Neural cell (in vitro differentiated cells): ENCODE data around the gene GDPD3. TPM values are rescaled to one million over a fixed set of nuclear protein-coding genes. Genes with fewer than 3 reads are reported as not detected.

Experiments
- H2AFZ ChIP-seq: fragments of 200-600, 300-800 bp; sonication (generic), shearing (Covaris generic); 2 replicates; pipeline ENCODE4 v1.6.0; 2014; ENCODE audit warnings: low read depth, mild to moderate bottlenecking, antibody characterized with exemption, low read length, moderate library complexity
- H3F3A ChIP-seq: fragments of 200-600 bp; shearing (Covaris generic); 2 replicates; pipeline ENCODE4 v1.6.1; 2016; ENCODE audit warnings: mild to moderate bottlenecking, moderate library complexity, mixed read lengths, antibody characterized with exemption, low read length; ENCODE audit not compliant: insufficient read depth, poor library complexity, severe bottlenecking
- H3K27ac ChIP-seq: fragments of 200-600, 300-800 bp; sonication (generic), shearing (Covaris generic); 2 replicates; pipeline ENCODE4 v1.5.1; 2014; ENCODE audit warnings: mild to moderate bottlenecking, low read length, moderate library complexity
- H3K27me3 ChIP-seq: fragments of 300-800, 200-600 bp; sonication (generic), shearing (Covaris generic); 2 replicates; pipeline ENCODE4 v1.6.0; 2014; ENCODE audit warnings: mild to moderate bottlenecking, low read depth, low read length, moderate library complexity; ENCODE audit not compliant: insufficient read depth
- H3K36me3 ChIP-seq: fragments of 300-800, 200-600 bp; sonication (generic), shearing (Covaris generic); 2 replicates; pipeline ENCODE4 v1.5.1; 2014; ENCODE audit warnings: mild to moderate bottlenecking, antibody characterized with exemption, low read length, moderate library complexity; ENCODE audit not compliant: insufficient read depth
- H3K4me2 ChIP-seq: fragments of 300-800, 200-600 bp; sonication (generic), shearing (Covaris generic); 2 replicates; pipeline ENCODE4 v1.6.0; 2014; ENCODE audit warnings: mild to moderate bottlenecking, low read length
- H3K4me3 ChIP-seq: fragments of 300-800, 200-600 bp; sonication (generic), shearing (Covaris generic); 2 replicates; pipeline ENCODE4 v1.5.1; 2014; ENCODE audit warnings: mild to moderate bottlenecking, low read length, moderate library complexity
- H3K79me2 ChIP-seq: fragments of 200-600 bp; shearing (Covaris generic); replicated peaks from 2 replicates; pipeline ENCODE4 v1.6.0; 2014; ENCODE audit warnings: mild to moderate bottlenecking, low read length, moderate library complexity; ENCODE audit not compliant: insufficient read depth
- H3K9ac ChIP-seq: fragments of 300-800, 200-600 bp; sonication (generic), shearing (Covaris generic); 2 replicates; pipeline ENCODE4 v1.6.1; 2016; ENCODE audit warnings: mild to moderate bottlenecking, low read length, mixed read lengths
- H3K9me2 ChIP-seq: fragments of 200-600 bp; shearing (Covaris generic); 2 replicates; pipeline ENCODE4 v1.6.1; 2016; ENCODE audit warnings: mild to moderate bottlenecking, low read length, mixed read lengths; ENCODE audit not compliant: insufficient read depth
- H3K9me3 ChIP-seq: fragments of 200-600, 300-800 bp; sonication (generic), shearing (Covaris generic); 2 replicates; pipeline ENCODE4 v1.6.1; 2016; ENCODE audit warnings: mild to moderate bottlenecking, mixed run types, low read length, moderate library complexity, mixed read lengths
- H4K20me1 ChIP-seq: fragments of 200-600 bp; shearing (Covaris generic); 2 replicates; pipeline ENCODE4 v1.6.1; 2016; ENCODE audit warnings: mild to moderate bottlenecking, mixed run types; ENCODE audit not compliant: insufficient read depth
- CTCF ChIP-seq: fragments of 450-650 bp; IDR thresholded peaks from 2 replicates; pipeline ENCODE4 v1.5.1; 2014; ENCODE audit warnings: antibody characterized with exemption, mild to moderate bottlenecking, moderate library complexity; ENCODE audit not compliant: poor library complexity, severe bottlenecking
- EP300 ChIP-seq: fragments of 450-650 bp; conservative IDR thresholded peaks from 2 replicates; pipeline ENCODE4 v1.6.1; 2014; ENCODE audit warnings: antibody characterized with exemption, mild to moderate bottlenecking, moderate library complexity; ENCODE audit not compliant: poor library complexity, severe bottlenecking
- EZH2 ChIP-seq: fragments of 200-600, 300-800 bp; shearing (Covaris generic), sonication (generic); IDR thresholded peaks from 2 replicates; pipeline ENCODE4 v1.6.1; 2014; ENCODE audit warnings: antibody characterized with exemption, low read length, borderline replicate concordance, mild to moderate bottlenecking; ENCODE audit not compliant: insufficient read depth, poor library complexity, severe bottlenecking
- MXI1 ChIP-seq: fragments of 450-650 bp; conservative IDR thresholded peaks from 2 replicates; pipeline ENCODE4 v1.6.1; 2014; ENCODE audit warnings: antibody characterized with exemption, mild to moderate bottlenecking; ENCODE audit not compliant: poor library complexity, severe bottlenecking
- POLR2AphosphoS5 ChIP-seq: IDR thresholded peaks from 2 replicates; pipeline ENCODE4 v1.6.1; 2012
- RAD21 ChIP-seq: fragments of 450-650 bp; conservative IDR thresholded peaks from 2 replicates; pipeline ENCODE4 v1.6.1; 2014; ENCODE audit warnings: antibody characterized with exemption, mild to moderate bottlenecking, moderate library complexity
- SMC3 ChIP-seq: fragments of 450-650 bp; conservative IDR thresholded peaks from 2 replicates; pipeline ENCODE4 v1.6.1; 2014; ENCODE audit warnings: antibody characterized with exemption, mild to moderate bottlenecking, moderate library complexity; ENCODE audit not compliant: poor library complexity
- TAF1 ChIP-seq: IDR thresholded peaks from 2 replicates; pipeline ENCODE4 v1.6.1; 2012; ENCODE audit warnings: low read depth
- polyA plus RNA-seq: library from polyadenylated mRNA; depleted of rRNA; stranded (reverse); fragments of >200 nt; gene quantifications from 2 replicates; pipeline ENCODE4 v1.2.3, GENCODE V29; 2014
- TF ChIP-seq, protein P1 (sequence below): IDR thresholded peaks from 2 replicates; pipeline ENCODE4 v1.6.1; 2012; ENCODE audit warnings: borderline replicate concordance

GDPD3 gene
- polyA plus RNA-seq, 1 donor from 2014 or later, result 2.7 TPM

- Histone ChIP-seq H3K9me2 (no peaks in the 10 kb centered on the region), H3K9me3 (no peaks in the 10 kb centered on the region), H3K4me2 (peak overlapping the region; percentile 98), H3K79me2 (peaks cover 32% of the 10 kb centered on the region), H3K9ac (peak overlapping the region; percentile 89), H3K36me3 (no peaks in the 10 kb centered on the region), H3K27ac (peak overlapping the region; percentile 80), H2AFZ (peak overlapping the region; percentile 65), H3K27me3 (no peaks in the 10 kb centered on the region), H3K4me3 (peak overlapping the region; percentile 99), H4K20me1 (no peaks in the 10 kb centered on the region), H3F3A (no peaks in the 10 kb centered on the region)
- TF ChIP-seq EZH2 (no peak), RAD21 (no peak), TAF1 (no peak), POLR2AphosphoS5 (no peak), CTCF (no peak), MXI1 (no peak), EP300 (no peak), SMC3 (no peak)
- TF ChIP-seq, protein P1, sequence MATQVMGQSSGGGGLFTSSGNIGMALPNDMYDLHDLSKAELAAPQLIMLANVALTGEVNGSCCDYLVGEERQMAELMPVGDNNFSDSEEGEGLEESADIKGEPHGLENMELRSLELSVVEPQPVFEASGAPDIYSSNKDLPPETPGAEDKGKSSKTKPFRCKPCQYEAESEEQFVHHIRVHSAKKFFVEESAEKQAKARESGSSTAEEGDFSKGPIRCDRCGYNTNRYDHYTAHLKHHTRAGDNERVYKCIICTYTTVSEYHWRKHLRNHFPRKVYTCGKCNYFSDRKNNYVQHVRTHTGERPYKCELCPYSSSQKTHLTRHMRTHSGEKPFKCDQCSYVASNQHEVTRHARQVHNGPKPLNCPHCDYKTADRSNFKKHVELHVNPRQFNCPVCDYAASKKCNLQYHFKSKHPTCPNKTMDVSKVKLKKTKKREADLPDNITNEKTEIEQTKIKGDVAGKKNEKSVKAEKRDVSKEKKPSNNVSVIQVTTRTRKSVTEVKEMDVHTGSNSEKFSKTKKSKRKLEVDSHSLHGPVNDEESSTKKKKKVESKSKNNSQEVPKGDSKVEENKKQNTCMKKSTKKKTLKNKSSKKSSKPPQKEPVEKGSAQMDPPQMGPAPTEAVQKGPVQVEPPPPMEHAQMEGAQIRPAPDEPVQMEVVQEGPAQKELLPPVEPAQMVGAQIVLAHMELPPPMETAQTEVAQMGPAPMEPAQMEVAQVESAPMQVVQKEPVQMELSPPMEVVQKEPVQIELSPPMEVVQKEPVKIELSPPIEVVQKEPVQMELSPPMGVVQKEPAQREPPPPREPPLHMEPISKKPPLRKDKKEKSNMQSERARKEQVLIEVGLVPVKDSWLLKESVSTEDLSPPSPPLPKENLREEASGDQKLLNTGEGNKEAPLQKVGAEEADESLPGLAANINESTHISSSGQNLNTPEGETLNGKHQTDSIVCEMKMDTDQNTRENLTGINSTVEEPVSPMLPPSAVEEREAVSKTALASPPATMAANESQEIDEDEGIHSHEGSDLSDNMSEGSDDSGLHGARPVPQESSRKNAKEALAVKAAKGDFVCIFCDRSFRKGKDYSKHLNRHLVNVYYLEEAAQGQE, result no peak
These were observed 37.0 kb downstream of the GDPD3 start for GRCh38 chr16:30076276-30076791.

- peak within 1 kb of the TSS; percentile 98 for H3K4me2 ChIP-seq
- H3K9ac ChIP-seq, result peak within 1 kb of the TSS; percentile 89
- no peaks in the 10 kb centered on the region for H4K20me1 ChIP-seq
- peak within 1 kb of the TSS; percentile 80 for H3K27ac ChIP-seq
- no peaks in the 10 kb centered on the region for H3K36me3 ChIP-seq
- no peaks in the 10 kb centered on the region for H3K27me3 ChIP-seq
- peaks cover 32% of the 10 kb centered on the region for H3K79me2 ChIP-seq
- TF ChIP-seq TAF1, result peak; percentile 53
- TF ChIP-seq MXI1, result peak; percentile 59
- TF ChIP-seq, protein P1, result no peak
- TF ChIP-seq EZH2, result no peak
- peak; percentile 15 for TF ChIP-seq RAD21
- peak; percentile 19 for TF ChIP-seq CTCF
- TF ChIP-seq EP300, result peak; percentile 19
- peak; percentile 92 for TF ChIP-seq POLR2AphosphoS5
- peak; percentile 33 for TF ChIP-seq SMC3
- no peaks in the 10 kb centered on the region for H3K9me3 ChIP-seq
- H3K4me3 ChIP-seq, result peak within 1 kb of the TSS; percentile 99
- H3F3A ChIP-seq, result no peaks in the 10 kb centered on the region
- H3K9me2 ChIP-seq, result no peaks in the 10 kb centered on the region
- H2AFZ ChIP-seq, result peak within 1 kb of the TSS; percentile 65
These were observed 37.6 kb downstream of the GDPD3 start, which contains the start of gene PPP4C for GRCh38 chr16:30075503-30076275. Gene PPP4C, plus strand, starts transcription at chr16:30075994. Its CDS starts 384 bp downstream, at chr16:30076378.
